Gastroesophageal sphincter (tissue), 4 donors: ENCODE results near the gene TMEM54. TPM values are rescaled to one million over a fixed set of nuclear protein-coding genes. Genes with fewer than 3 reads are reported as not detected.

Experiments used
- ATAC-seq: fragments of 150-250 bp; one replicate; pipeline ENCODE4 v1.9.1; 2016; ENCODE audit warnings: mild to moderate bottlenecking, moderate library complexity
- H3K27ac ChIP-seq, 4 donors: fragments of 200-600 bp; sonication (generic) in 3 of 4; 1 replicate in 3 of 4; 2 replicates in 1 of 4; pipeline ENCODE4 v1.5.1; 2016 to 2019
- H3K27me3 ChIP-seq: fragments of 200-600 bp; sonication (generic); one replicate; pipeline ENCODE4 v1.5.1; 2019
- H3K36me3 ChIP-seq, 2 donors: fragments of 200-600 bp; sonication (generic); one replicate each; pipeline ENCODE4 v1.5.1; 2019; ENCODE audit warnings: control low read depth in 1 of 2
- H3K4me1 ChIP-seq, 3 donors: fragments of 200-600 bp; sonication (generic); 1 replicate in 2 of 3; 2 replicates in 1 of 3; pipeline ENCODE4 v1.5.1; 2016 to 2019; ENCODE audit warnings: control low read depth in 2 of 3
- H3K4me3 ChIP-seq, 2 donors: fragments of 200-600 bp; sonication (generic); one replicate each; pipeline ENCODE4 v1.5.1; 2019; ENCODE audit warnings: mild to moderate bottlenecking in 1 of 2, moderate library complexity in 1 of 2
- H3K9me3 ChIP-seq, 3 donors: fragments of 200-600 bp; sonication (generic); one replicate each; pipeline ENCODE4 v1.5.1; 2017 to 2019; ENCODE audit warnings: control low read depth in 2 of 3
- CTCF ChIP-seq, 4 experiments: fragments of 200-600 bp in 2 of 4; fragments of 450-650 bp in 2 of 4; sonication (generic) in 1 of 4; IDR thresholded peaks; one replicate each; pipeline ENCODE4 v1.5.1; 2017 to 2019; ENCODE audit warnings: antibody characterized with exemption in 4 of 4, mild to moderate bottlenecking in 2 of 4, moderate library complexity in 2 of 4
- EP300 ChIP-seq: sonication (generic); formaldehyde crosslinking; IDR thresholded peaks from one replicate; pipeline ENCODE4 v1.6.1; 2017; ENCODE audit warnings: antibody characterized with exemption, mild to moderate bottlenecking
- POLR2A ChIP-seq, 2 donors: fragments of 450-650 bp; IDR thresholded peaks; one replicate each; pipeline ENCODE4 v1.6.1; 2017; ENCODE audit warnings: antibody characterized with exemption in 2 of 2, mild to moderate bottlenecking in 2 of 2, moderate library complexity in 1 of 2
- POLR2AphosphoS5 ChIP-seq: sonication (generic); formaldehyde crosslinking; IDR thresholded peaks from one replicate; pipeline ENCODE4 v1.6.1; 2017; ENCODE audit warnings: antibody characterized with exemption
- WGBS, 2 donors: methylation state at CpG; one replicate each; pipeline ENCODE4 v1.1.5; 2018; ENCODE audit warnings: low coverage in 1 of 2; 5-methylcytosine and 5-hydroxymethylcytosine counted together
- total RNA-seq, 4 donors: library from RNA; depleted of rRNA; stranded (reverse); fragments of >200 nt; gene quantifications; one replicate each; pipeline ENCODE4 v1.1.0, GENCODE V29; 2016

Gene TMEM54
- total RNA-seq, 4 donors from 2014 or later: 71.5 to 138 (median 101) TPM

GRCh38 chr1:32924881-32925344 is 23.7 kb upstream of the TMEM54 start:
- WGBS, 2 donors: 31% methylated on average over 3 of the region's 31 CpGs; no CpG with 5 or more reads in 1 of the 2 donors
- Histone ChIP-seq H3K9me3 (no peaks in the 10 kb centered on the region), H3K27ac (no peak overlapping the region), H3K4me3 (peak overlapping the region in 1 of 2 donors; percentile 16), H3K27me3 (peaks cover 38% of the 10 kb centered on the region), H3K36me3 (no peaks in the 10 kb centered on the region), H3K4me1 (peaks cover 0 to 17% (median 8%) of the 10 kb centered on the region in 3 donors)
- ATAC-seq: peak; percentile 39
- no peak for TF ChIP-seq EP300
- TF ChIP-seq CTCF (IDR thresholded peaks at IDR 0.05): peak in 1 of 4 experiments; percentile 8

GRCh38 chr1:32920833-32921232 is 19.6 kb upstream of the TMEM54 start:
- 71% methylated on average over 4 of the region's 7 CpGs; no CpG with 5 or more reads in 1 of the 2 donors for WGBS, 2 donors
- ATAC-seq: no peak
- no peak for TF ChIP-seq CTCF (IDR thresholded peaks at IDR 0.05)
- no peak for TF ChIP-seq EP300
- TF ChIP-seq POLR2A (IDR thresholded peaks at IDR 0.05): no peak
- TF ChIP-seq POLR2AphosphoS5: no peak

GRCh38 chr1:32919811-32920733 is 18.9 kb upstream of the TMEM54 start:
- Histone ChIP-seq H3K9me3 (no peaks in the 10 kb centered on the region), H3K36me3 (no peaks in the 10 kb centered on the region), H3K4me1 (peaks cover 0 to 6% (median 4%) of the 10 kb centered on the region in 3 donors), H3K27ac (no peak overlapping the region), H3K4me3 (no peak overlapping the region), H3K27me3 (peaks cover 58% of the 10 kb centered on the region)
- peak; percentile 55 for ATAC-seq
- TF ChIP-seq EP300 (no peak), POLR2A (IDR thresholded peaks at IDR 0.05) (no peak), CTCF (IDR thresholded peaks at IDR 0.05) (no peak), POLR2AphosphoS5 (no peak)
- 70 to 80% methylated on average over 4 to 8 of the region's 11 CpGs for WGBS, 2 donors

More at GRCh38 chr1:32920833-32921232, 19.6 kb upstream of the TMEM54 start:
- Histone ChIP-seq H3K4me1 (peaks cover 0 to 14% (median 8%) of the 10 kb centered on the region in 3 donors), H3K36me3 (no peaks in the 10 kb centered on the region), H3K9me3 (no peaks in the 10 kb centered on the region), H3K4me3 (no peak overlapping the region), H3K27me3 (peaks cover 59% of the 10 kb centered on the region), H3K27ac (no peak overlapping the region)

- Histone ChIP-seq H3K4me1 (no peaks in the 10 kb centered on the region), H3K27me3 (peaks cover 39% of the 10 kb centered on the region), H3K36me3 (no peaks in the 10 kb centered on the region), H3K9me3 (no peaks in the 10 kb centered on the region), H3K27ac (no peak overlapping the region), H3K4me3 (no peak overlapping the region)
- no peak for ATAC-seq
- WGBS, 2 donors: 20 to 45% methylated on average over 1 of the region's 1 CpG
- TF ChIP-seq EP300 (no peak), POLR2AphosphoS5 (no peak), CTCF (IDR thresholded peaks at IDR 0.05) (no peak), POLR2A (IDR thresholded peaks at IDR 0.05) (no peak)
Measured at GRCh38 chr1:32918179-32918578, 17.0 kb upstream of the TMEM54 start.
